HG03565 (cell line): ENCODE results near the gene SLC9A5.

Experiments used
- ATAC-seq: cut with Tn5 transposase; IDR thresholded peaks from one replicate; pipeline ENCODE4 v1.9.1; 2021; ENCODE audit warnings: mild to moderate bottlenecking, moderate library complexity; ENCODE audit not compliant: unreplicated experiment

SLC9A5 gene

GRCh38 chr16:67238806-67239470 lies 9.8 kb upstream of the SLC9A5 start:
- ATAC-seq: no peak

- ATAC-seq: no peak
Observed at GRCh38 chr16:67240506-67240905, 8.3 kb upstream of the SLC9A5 start.

- ATAC-seq: no peak
Observed at GRCh38 chr16:67241008-67241900, 7.5 kb upstream of the SLC9A5 start.

GRCh38 chr16:67242138-67242730 lies 6.5 kb upstream of the SLC9A5 start:
- no peak for ATAC-seq

GRCh38 chr16:67243481-67243880 lies 5.3 kb upstream of the SLC9A5 start:
- ATAC-seq: no peak

GRCh38 chr16:67244387-67245185 lies 4.2 kb upstream of the SLC9A5 start:
- ATAC-seq: peak; percentile 52

- ATAC-seq: no peak
Observed at GRCh38 chr16:67245186-67245585, 3.6 kb upstream of the SLC9A5 start.

- ATAC-seq: no peak
Observed at GRCh38 chr16:67245674-67246080, 3.1 kb upstream of the SLC9A5 start.

- no peak for ATAC-seq
Observed at GRCh38 chr16:67246081-67246755, 2.6 kb upstream of the SLC9A5 start.

GRCh38 chr16:67246756-67247191 lies 2.0 kb upstream of the SLC9A5 start:
- no peak for ATAC-seq

GRCh38 chr16:67247192-67248072 lies 1.3 kb upstream of the SLC9A5 start, which contains the start of gene FHOD1:
FHOD1 (minus strand) TSS chr16:67247481; CDS start chr16:67247410, 71 bp downstream.
- ATAC-seq: peak; percentile 38

GRCh38 chr16:67248073-67248400 lies 742 bp upstream of the SLC9A5 start:
- ATAC-seq: no peak

- ATAC-seq: no peak
Observed at GRCh38 chr16:67249178-67250044, 632 bp downstream of the SLC9A5 start.

GRCh38 chr16:67250045-67250327 lies 1.2 kb downstream of the SLC9A5 start:
- ATAC-seq: no peak

- ATAC-seq: no peak
Observed at GRCh38 chr16:67252609-67253497, 4.1 kb downstream of the SLC9A5 start.

GRCh38 chr16:67254801-67255552 lies 6.2 kb downstream of the SLC9A5 start:
- no peak for ATAC-seq
